Esophagus muscularis mucosa (tissue), 4 donors: ENCODE results near the gene FER. TPM values are rescaled to one million over a fixed set of nuclear protein-coding genes. Genes with fewer than 3 reads are reported as not detected.

ENCODE experiments used
- DNase-seq: peaks from one replicate; pipeline ENCODE4 v3.0.0-alpha.2; 2017; ENCODE audit errors: extremely low spot score
- H3K27ac ChIP-seq, 4 donors: fragments of 200-600 bp; sonication (generic); replicated peaks in 1 of 4; 1 replicate in 3 of 4; 2 replicates in 1 of 4; pipeline ENCODE4 v1.5.1; 2016 to 2019; ENCODE audit warnings: mild to moderate bottlenecking in 1 of 4
- H3K27me3 ChIP-seq, 4 donors: fragments of 200-600 bp; sonication (generic); one replicate each; pipeline versions ENCODE4 v1.5.1 to v1.6.0; 2016 to 2019
- H3K36me3 ChIP-seq, 4 donors: fragments of 200-600 bp; sonication (generic); one replicate each; pipeline ENCODE4 v1.5.1; 2016 to 2019
- H3K4me1 ChIP-seq, 4 donors: fragments of 200-600 bp; sonication (generic); one replicate each; pipeline ENCODE4 v1.5.1; 2016 to 2019
- H3K4me3 ChIP-seq, 4 donors: fragments of 200-600 bp; sonication (generic); 1 replicate in 2 of 4; 2 replicates in 2 of 4; pipeline ENCODE4 v1.5.1; 2016 to 2019; ENCODE audit warnings: mild to moderate bottlenecking in 4 of 4, moderate library complexity in 1 of 4
- H3K9me3 ChIP-seq, 4 donors: fragments of 200-600 bp; sonication (generic); 1 replicate in 3 of 4; 2 replicates in 1 of 4; pipeline ENCODE4 v1.5.1; 2016 to 2019
- EP300 ChIP-seq: sonication (generic); formaldehyde crosslinking; IDR thresholded peaks from one replicate; pipeline ENCODE4 v1.6.1; 2017; ENCODE audit warnings: antibody characterized with exemption
- POLR2A ChIP-seq: fragments of 450-650 bp; IDR thresholded peaks from one replicate; pipeline ENCODE4 v1.6.1; 2017; ENCODE audit warnings: antibody characterized with exemption, moderate library complexity, mild to moderate bottlenecking, low read depth
- POLR2AphosphoS5 ChIP-seq, 2 donors: sonication (generic); formaldehyde crosslinking; IDR thresholded peaks; one replicate each; pipeline ENCODE4 v1.6.1; 2017; ENCODE audit warnings: antibody characterized with exemption in 2 of 2
- WGBS: methylation state at CpG from one replicate; pipeline ENCODE4 v1.1.5; 2018; 5-methylcytosine and 5-hydroxymethylcytosine counted together
- intact Hi-C: fragments of 100-400 bp; cut with DNase I; formaldehyde crosslinking; loops from one replicate; pipeline ENCODE4 v1.15.1; 2023
- total RNA-seq, 4 donors: library from RNA; depleted of rRNA; stranded (reverse); fragments of >200 nt; gene quantifications; one replicate each; pipeline versions ENCODE4 v1.1.0 to v1.2.1, GENCODE V29; 2016
- TF ChIP-seq, protein P1 (sequence below), 3 experiments: fragments of 200-600 bp in 2 of 3; fragments of 450-650 bp in 1 of 3; sonication (generic) in 2 of 3; IDR thresholded peaks; one replicate each; pipeline ENCODE4 v1.5.1; 2017 to 2019; ENCODE audit warnings: antibody characterized with exemption in 3 of 3, mild to moderate bottlenecking in 2 of 3, moderate library complexity in 1 of 3

Gene FER
- total RNA-seq, 4 donors from 2014 or later, result 17.6 to 32.8 (median 25.4) TPM

DNA sequence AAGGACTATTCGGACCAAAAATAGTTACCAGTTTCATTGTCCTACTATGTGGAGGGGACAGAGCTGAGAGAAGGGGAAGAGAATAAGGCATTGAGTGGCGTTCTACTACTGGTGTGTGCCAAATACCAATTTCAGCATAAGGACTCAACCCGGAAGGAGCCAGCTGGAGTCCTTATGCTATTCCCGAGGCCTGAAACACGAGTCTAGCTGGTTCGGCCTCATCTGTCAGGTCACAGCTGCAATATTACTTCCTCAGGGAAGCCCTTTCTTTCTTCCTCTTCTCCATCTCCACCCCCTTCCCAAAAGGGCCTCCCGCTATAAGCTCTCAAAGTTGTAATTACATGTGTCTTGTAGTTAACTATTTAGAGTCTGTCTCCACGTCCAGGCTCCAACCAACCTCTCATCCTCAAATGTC, 20.5 kb upstream of the FER start:
- TF ChIP-seq POLR2A (no peak), POLR2AphosphoS5 (IDR thresholded peaks at IDR 0.05) (no peak), EP300 (no peak)
- TF ChIP-seq, protein P1, sequence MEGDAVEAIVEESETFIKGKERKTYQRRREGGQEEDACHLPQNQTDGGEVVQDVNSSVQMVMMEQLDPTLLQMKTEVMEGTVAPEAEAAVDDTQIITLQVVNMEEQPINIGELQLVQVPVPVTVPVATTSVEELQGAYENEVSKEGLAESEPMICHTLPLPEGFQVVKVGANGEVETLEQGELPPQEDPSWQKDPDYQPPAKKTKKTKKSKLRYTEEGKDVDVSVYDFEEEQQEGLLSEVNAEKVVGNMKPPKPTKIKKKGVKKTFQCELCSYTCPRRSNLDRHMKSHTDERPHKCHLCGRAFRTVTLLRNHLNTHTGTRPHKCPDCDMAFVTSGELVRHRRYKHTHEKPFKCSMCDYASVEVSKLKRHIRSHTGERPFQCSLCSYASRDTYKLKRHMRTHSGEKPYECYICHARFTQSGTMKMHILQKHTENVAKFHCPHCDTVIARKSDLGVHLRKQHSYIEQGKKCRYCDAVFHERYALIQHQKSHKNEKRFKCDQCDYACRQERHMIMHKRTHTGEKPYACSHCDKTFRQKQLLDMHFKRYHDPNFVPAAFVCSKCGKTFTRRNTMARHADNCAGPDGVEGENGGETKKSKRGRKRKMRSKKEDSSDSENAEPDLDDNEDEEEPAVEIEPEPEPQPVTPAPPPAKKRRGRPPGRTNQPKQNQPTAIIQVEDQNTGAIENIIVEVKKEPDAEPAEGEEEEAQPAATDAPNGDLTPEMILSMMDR (IDR thresholded peaks at IDR 0.05), result no peak
- peak overlapping the region; percentile 69 to 89 (median 82) for H3K4me3 ChIP-seq
- H3K27me3 ChIP-seq, result no peaks in the 10 kb centered on the region
- intact Hi-C loops, result loop anchor here (5.0 kb wide), 1 partner anchor 45 kb away; no protein-coding TSS in a partner anchor
- H3K27ac ChIP-seq, result peak overlapping the region; percentile 87 to 96 (median 90)
- 32% methylated on average over 8 of the region's 8 CpGs for WGBS
- H3K36me3 ChIP-seq, result no peaks in the 10 kb centered on the region
- H3K9me3 ChIP-seq, result no peaks in the 10 kb centered on the region
- DNase-seq, result no peak
- peaks cover 12 to 22% (median 19%) of the 10 kb centered on the region in 4 donors for H3K4me1 ChIP-seq

DNA sequence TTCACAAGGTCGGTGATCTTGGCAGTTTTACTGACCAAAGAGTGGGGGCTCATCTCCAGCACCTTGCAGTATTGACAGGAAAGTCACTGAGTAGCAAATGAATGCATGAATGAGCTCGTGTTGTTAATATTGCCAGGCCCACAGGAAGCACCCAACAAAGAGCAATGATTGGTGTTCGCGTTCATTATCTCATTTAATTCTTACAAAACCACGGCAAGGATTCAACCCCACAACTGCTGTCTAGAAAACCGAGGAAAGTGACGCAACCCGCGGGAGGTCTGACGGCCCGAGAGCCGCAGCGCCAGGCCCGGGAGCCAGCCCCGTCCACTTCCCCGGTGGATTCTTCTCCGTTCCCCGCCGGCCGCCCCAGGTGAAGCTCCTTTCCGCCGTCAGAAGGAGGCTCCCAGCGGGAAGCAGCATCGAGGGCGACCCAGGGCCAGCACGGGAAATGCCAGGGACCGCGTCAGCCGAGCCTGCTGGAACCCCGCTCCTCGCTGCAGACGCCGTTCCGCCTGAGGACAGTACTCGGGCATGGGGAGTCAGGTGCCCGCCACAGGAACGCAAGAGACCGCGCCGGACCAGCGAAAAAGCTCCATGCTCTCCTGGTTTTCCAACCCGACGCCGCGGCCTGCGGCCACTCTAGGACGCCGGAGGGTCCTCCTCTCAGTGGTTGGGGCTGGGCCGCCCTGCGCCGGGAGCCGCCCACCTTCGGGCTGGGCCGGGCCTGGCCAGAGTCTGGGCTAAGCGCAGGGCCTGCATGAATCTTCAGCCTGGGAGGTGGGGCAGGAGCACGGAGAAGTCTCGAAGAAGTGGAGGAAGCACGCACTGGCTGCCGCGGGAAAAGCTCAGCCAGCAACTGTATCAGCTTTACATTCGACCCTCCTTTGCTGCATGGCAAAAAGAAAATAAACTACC, 19.8 kb upstream of the FER start:
- TF ChIP-seq, protein P1 (IDR thresholded peaks at IDR 0.05), result peak in 2 of 3 experiments; percentile 2 to 10
- TF ChIP-seq POLR2A (no peak), EP300 (no peak), POLR2AphosphoS5 (IDR thresholded peaks at IDR 0.05) (peak; percentile 87 to 88)
- intact Hi-C loops, result loop anchor here (2.0 to 5.0 kb wide), 2 partner anchors 21 to 46 kb away; no protein-coding TSS in a partner anchor
- H3K9me3 ChIP-seq, result no peaks in the 10 kb centered on the region
- no peaks in the 10 kb centered on the region for H3K27me3 ChIP-seq
- DNase-seq, result peak; percentile 94
- H3K27ac ChIP-seq, result peak overlapping the region; percentile 87 to 96 (median 90)
- no peaks in the 10 kb centered on the region for H3K36me3 ChIP-seq
- peak overlapping the region; percentile 69 to 89 (median 82) for H3K4me3 ChIP-seq
- WGBS, result 1% methylated on average over 34 of the region's 61 CpGs
- peaks cover 12 to 22% (median 19%) of the 10 kb centered on the region in 4 donors for H3K4me1 ChIP-seq

DNA sequence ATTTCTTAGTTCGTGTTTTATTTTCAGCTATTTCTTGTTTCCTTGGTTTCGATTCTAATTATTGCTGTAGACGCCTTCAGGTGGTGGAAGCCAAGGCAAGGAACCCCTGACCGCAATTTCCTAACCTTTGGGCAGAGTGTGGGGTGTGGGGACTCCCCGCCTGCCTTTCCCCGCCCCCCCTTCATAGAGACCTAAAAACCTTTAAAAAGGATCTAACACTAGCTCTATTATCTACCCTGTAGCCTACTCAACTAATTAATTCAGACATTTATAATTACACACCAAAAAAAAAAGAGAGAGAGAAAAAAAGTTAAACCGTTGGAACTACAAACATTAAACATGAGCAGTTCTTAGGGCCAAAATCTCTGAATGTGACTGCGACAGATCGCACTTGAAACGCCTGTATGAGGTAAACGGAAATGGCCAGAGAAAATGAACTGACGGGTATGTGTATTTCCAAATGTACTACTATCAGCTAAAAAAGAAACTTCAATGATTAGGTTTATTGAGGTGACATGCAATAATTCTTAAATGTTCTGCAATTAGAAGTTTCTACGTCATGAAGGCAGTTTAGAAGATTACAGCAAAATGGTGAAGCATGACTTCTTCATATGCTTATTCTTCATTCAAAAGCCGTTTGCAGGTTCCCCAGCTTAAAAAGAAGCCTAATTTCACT, 19.0 kb upstream of the FER start:
- H3K36me3 ChIP-seq, result no peaks in the 10 kb centered on the region
- H3K9me3 ChIP-seq, result no peaks in the 10 kb centered on the region
- no peak for DNase-seq
- TF ChIP-seq POLR2A (no peak), POLR2AphosphoS5 (IDR thresholded peaks at IDR 0.05) (no peak), EP300 (no peak)
- TF ChIP-seq, protein P1 (IDR thresholded peaks at IDR 0.05), result no peak
- H3K27me3 ChIP-seq, result no peaks in the 10 kb centered on the region
- peak overlapping the region; percentile 87 to 96 (median 90) for H3K27ac ChIP-seq
- WGBS, result 42% methylated on average over 14 of the region's 14 CpGs
- intact Hi-C loops, result loop anchor here (2.0 to 5.0 kb wide), 2 partner anchors 20 to 46 kb away; no protein-coding TSS in a partner anchor
- H3K4me1 ChIP-seq, result peaks cover 12 to 22% (median 19%) of the 10 kb centered on the region in 4 donors
- peak overlapping the region; percentile 69 to 89 (median 82) for H3K4me3 ChIP-seq

DNA sequence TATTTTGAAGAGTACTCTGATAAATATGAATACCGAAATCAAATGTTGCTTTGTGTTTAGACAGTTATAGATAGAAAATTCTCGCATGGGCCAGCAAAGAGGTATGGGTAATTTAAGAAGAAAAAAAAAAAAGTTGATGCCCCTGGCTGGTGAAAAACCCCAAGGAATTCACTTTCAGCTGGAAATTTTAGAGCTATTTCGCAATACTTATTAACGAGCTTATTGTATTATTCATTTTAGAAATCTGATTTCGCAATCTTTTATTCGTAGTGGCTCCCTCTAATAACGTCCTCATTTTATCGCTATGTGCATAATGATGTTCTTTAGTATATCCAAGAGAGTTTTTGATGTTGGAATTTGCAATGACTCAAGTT, 18.5 kb upstream of the FER start:
- Histone ChIP-seq H3K9me3 (no peaks in the 10 kb centered on the region), H3K4me1 (peaks cover 12 to 22% (median 19%) of the 10 kb centered on the region in 4 donors), H3K27me3 (no peaks in the 10 kb centered on the region), H3K27ac (no peak overlapping the region), H3K4me3 (no peak overlapping the region), H3K36me3 (no peaks in the 10 kb centered on the region)
- no peak for DNase-seq
- TF ChIP-seq, protein P1 (IDR thresholded peaks at IDR 0.05), result no peak
- TF ChIP-seq EP300 (no peak), POLR2AphosphoS5 (IDR thresholded peaks at IDR 0.05) (no peak), POLR2A (no peak)
- WGBS, result 85% methylated on average over 8 of the region's 8 CpGs
- intact Hi-C loops, result loop anchor here (2.0 to 5.0 kb wide), 2 partner anchors 20 to 47 kb away; no protein-coding TSS in a partner anchor
